ENCODE measurements around the gene NSG2. TPM values are rescaled to one million over a fixed set of nuclear protein-coding genes. Genes with fewer than 3 reads are reported as not detected.

Gene NSG2
- total and polyA plus RNA-seq, 2 experiments from 2014 or later: 0.33 TPM; not detected in 1

GRCh38 chr5:174053905-174054304, 8.4 kb downstream of the NSG2 start:
- Histone ChIP-seq H2AFZ (no peak overlapping the region), H3K27me3 (peaks cover 3% of the 10 kb centered on the region), H3K4me2 (no peak overlapping the region), H3K4me1 (ENCODE audit: insufficient read depth) (no peaks in the 10 kb centered on the region), H3K9me2 (replicated peaks; ENCODE audit: insufficient read depth) (no peaks in the 10 kb centered on the region), H3K36me3 (replicated peaks; ENCODE audit: insufficient read depth, low read depth) (no peaks in the 10 kb centered on the region), H3K79me2 (no peaks in the 10 kb centered on the region), H3K9me3 (ENCODE audit: low read depth) (no peaks in the 10 kb centered on the region), H4K20me1 (ENCODE audit: insufficient read depth, poor library complexity, severe bottlenecking) (no peaks in the 10 kb centered on the region), H3K27ac (no peak overlapping the region), H3K4me3 (no peak overlapping the region)
- no peak for DNase-seq (ENCODE audit: low spot score)
- TF ChIP-seq CTCF (IDR thresholded peaks at IDR 0.05; ENCODE audit: poor library complexity) (no peak), EZH2 (IDR thresholded peaks at IDR 0.05; ENCODE audit: borderline replicate concordance) (no peak), EZH2phosphoT487 (IDR thresholded peaks at IDR 0.05; ENCODE audit: low read depth, severe bottlenecking, unreplicated experiment) (no peak)
- WGBS (ENCODE audit: low lambda C conversion rate, missing lambda C conversion rate): 97% methylated on average over 3 of the region's 3 CpGs

GRCh38 chr5:174056064-174056847, 10.8 kb downstream of the NSG2 start:
- no peaks in the 10 kb centered on the region for H3K9me2 ChIP-seq (replicated peaks; ENCODE audit: insufficient read depth)
- H3K27me3 ChIP-seq: peaks cover 3% of the 10 kb centered on the region
- H3K79me2 ChIP-seq: no peaks in the 10 kb centered on the region
- H3K36me3 ChIP-seq (replicated peaks; ENCODE audit: insufficient read depth, low read depth): no peaks in the 10 kb centered on the region
- 82% methylated on average over 4 of the region's 4 CpGs for WGBS (ENCODE audit: low lambda C conversion rate, missing lambda C conversion rate)
- H3K9me3 ChIP-seq (ENCODE audit: low read depth): no peaks in the 10 kb centered on the region
- no peak overlapping the region for H2AFZ ChIP-seq
- no peak overlapping the region for H3K4me2 ChIP-seq
- H3K4me3 ChIP-seq: no peak overlapping the region
- no peaks in the 10 kb centered on the region for H3K4me1 ChIP-seq (ENCODE audit: insufficient read depth)
- TF ChIP-seq EZH2 (IDR thresholded peaks at IDR 0.05; ENCODE audit: borderline replicate concordance): no peak
- no peak for TF ChIP-seq EZH2phosphoT487 (IDR thresholded peaks at IDR 0.05; ENCODE audit: low read depth, severe bottlenecking, unreplicated experiment)
- TF ChIP-seq CTCF (IDR thresholded peaks at IDR 0.05; ENCODE audit: poor library complexity): no peak
- no peak for DNase-seq (ENCODE audit: low spot score)
- no peak overlapping the region for H3K27ac ChIP-seq
- no peaks in the 10 kb centered on the region for H4K20me1 ChIP-seq (ENCODE audit: insufficient read depth, poor library complexity, severe bottlenecking)

- no peak overlapping the region for H3K27ac ChIP-seq
These were observed 11.7 kb downstream of the NSG2 start for GRCh38 chr5:174057206-174057605.

More at GRCh38 chr5:174057206-174057605, 11.7 kb downstream of the NSG2 start:
- Histone ChIP-seq H2AFZ (no peak overlapping the region), H3K36me3 (replicated peaks; ENCODE audit: insufficient read depth, low read depth) (no peaks in the 10 kb centered on the region), H3K4me2 (no peak overlapping the region), H3K79me2 (no peaks in the 10 kb centered on the region), H3K4me3 (no peak overlapping the region), H3K27me3 (peaks cover 3% of the 10 kb centered on the region), H3K9me3 (ENCODE audit: low read depth) (no peaks in the 10 kb centered on the region), H3K9me2 (replicated peaks; ENCODE audit: insufficient read depth) (no peaks in the 10 kb centered on the region), H3K4me1 (ENCODE audit: insufficient read depth) (no peaks in the 10 kb centered on the region), H4K20me1 (ENCODE audit: insufficient read depth, poor library complexity, severe bottlenecking) (no peaks in the 10 kb centered on the region)
- no peak for TF ChIP-seq EZH2 (IDR thresholded peaks at IDR 0.05; ENCODE audit: borderline replicate concordance)
- TF ChIP-seq EZH2phosphoT487 (IDR thresholded peaks at IDR 0.05; ENCODE audit: low read depth, severe bottlenecking, unreplicated experiment): no peak
- TF ChIP-seq CTCF (IDR thresholded peaks at IDR 0.05; ENCODE audit: poor library complexity): no peak
- 87% methylated on average over 6 of the region's 6 CpGs for WGBS (ENCODE audit: low lambda C conversion rate, missing lambda C conversion rate)
- DNase-seq (ENCODE audit: low spot score): no peak

Data from hepatocyte (in vitro differentiated cells).